ENCODE results near the gene MRPL37.

Gene MRPL37

DNA sequence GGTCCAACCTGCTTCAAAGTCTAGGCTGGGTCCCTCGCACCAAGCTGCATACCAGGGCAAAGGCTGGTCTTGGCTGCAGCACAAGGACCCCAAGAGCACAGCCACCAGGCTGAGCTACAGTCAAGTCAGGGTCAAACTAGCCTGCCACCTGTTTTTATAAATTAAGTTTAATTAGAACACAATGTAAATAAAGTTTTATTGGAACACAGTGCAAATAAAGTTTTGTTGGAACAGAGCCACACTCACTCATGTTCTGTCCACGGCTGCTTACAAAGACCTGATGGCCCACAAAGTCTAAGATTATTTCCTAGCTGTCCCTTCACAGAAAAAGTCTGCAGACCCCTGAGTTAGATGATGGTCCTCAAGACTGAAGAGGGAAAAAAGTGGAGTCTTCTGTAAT, 66.2 kb downstream of the MRPL37 start:
- no peaks in the 10 kb centered on the region for H3K27me3 ChIP-seq (ENCODE audit: control insufficient read depth, insufficient read depth, low read length)
- no peak overlapping the region for H3K27ac ChIP-seq (ENCODE audit: low read depth, low read length)
- no peaks in the 10 kb centered on the region for H3K36me3 ChIP-seq (ENCODE audit: control insufficient read depth, insufficient read depth, low read length)
- peaks cover 7% of the 10 kb centered on the region for H3K4me1 ChIP-seq (ENCODE audit: control insufficient read depth, insufficient read depth, low read length)
- no peak overlapping the region for H3K4me3 ChIP-seq (ENCODE audit: low read length)
- no peak overlapping the region for H3K9ac ChIP-seq (ENCODE audit: low read length)

DNA sequence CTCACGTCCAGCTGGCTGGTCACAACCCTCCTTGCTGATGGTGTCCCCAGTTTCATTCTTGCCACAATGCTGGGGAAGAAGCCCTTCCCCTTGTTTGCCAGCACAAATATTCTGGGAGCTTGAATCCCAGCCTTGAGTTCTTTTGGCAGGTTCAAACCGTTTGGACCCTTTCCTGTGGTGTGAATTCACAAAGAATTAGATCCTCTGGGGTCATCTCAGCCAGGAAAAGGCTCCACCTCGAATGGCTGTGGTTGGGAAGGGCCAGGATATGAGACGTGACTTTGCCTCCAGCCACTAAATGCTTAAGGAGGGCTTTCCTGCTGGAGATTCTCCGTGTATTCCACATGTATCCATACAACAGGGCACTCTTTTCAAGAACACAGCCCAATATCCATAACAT, 66.9 kb downstream of the MRPL37 start:
- peaks cover 10% of the 10 kb centered on the region for H3K4me1 ChIP-seq (ENCODE audit: control insufficient read depth, insufficient read depth, low read length)
- no peak overlapping the region for H3K9ac ChIP-seq (ENCODE audit: low read length)
- no peak overlapping the region for H3K4me3 ChIP-seq (ENCODE audit: low read length)
- no peaks in the 10 kb centered on the region for H3K36me3 ChIP-seq (ENCODE audit: control insufficient read depth, insufficient read depth, low read length)
- H3K27ac ChIP-seq (ENCODE audit: low read depth, low read length): no peak overlapping the region
- no peaks in the 10 kb centered on the region for H3K27me3 ChIP-seq (ENCODE audit: control insufficient read depth, insufficient read depth, low read length)

Data from rectal smooth muscle tissue (tissue), 1 donor.